HCT116 (cell line): Measurements from ENCODE around the gene RIPOR3. TPM values are rescaled to one million over a fixed set of nuclear protein-coding genes. Genes with fewer than 3 reads are reported as not detected.

Source experiments
- ATAC-seq: fragments of 200-7000 bp; cut with Tn5 transposase; 2 replicates; pipeline ENCODE4 v1.9.1; 2020; ENCODE audit warnings: mild to moderate bottlenecking, moderate library complexity
- BruUV-seq: library from RNA; stranded (reverse); fragments of 400-500 nt; replicated peaks from 2 replicates; lab custom pipeline; 2021; lab: Mats Ljungman, UMichigan
- CTCF ChIA-PET: fragments of 300-600 bp; sonication (Branson Sonifier 250); formaldehyde crosslinking; loops from one replicate; lab custom pipeline; 2021; ENCODE audit warnings: antibody characterized with exemption; lab: Charles Lee
- POLR2A ChIA-PET: fragments of 300-600, 350-600 bp; sonication (Branson Sonifier 250); formaldehyde crosslinking; loops from one replicate; lab custom pipeline; 2021; ENCODE audit warnings: antibody characterized with exemption; lab: Charles Lee
- RAD21 ChIA-PET, 2 experiments: fragments of 300-600 bp; sonication (Branson Sonifier 250); formaldehyde crosslinking; loops; one replicate each; lab custom pipeline; 2023; ENCODE audit warnings: low total read pairs in 2 of 2; ENCODE audit not compliant: uncharacterized antibody in 2 of 2, unreplicated experiment in 2 of 2, low non-redundant PET in 1 of 2; lab: Charles Lee
- DNase-seq: peaks from one replicate; pipeline ENCODE4 v3.0.0-alpha.2; 2010; ENCODE audit warnings: low read depth, low spot score
- H2AFZ ChIP-seq: fragments of 200-600 bp; shearing (Covaris generic), sonication (generic); 2 replicates; pipeline ENCODE4 v1.6.1; 2017; ENCODE audit warnings: low read depth, mixed run types, mixed read lengths, antibody characterized with exemption, low read length; ENCODE audit not compliant: poor library complexity, severe bottlenecking
- H3K27ac ChIP-seq: 2 replicates; pipeline ENCODE4 v1.5.1; 2012; ENCODE audit warnings: low read depth, low read length
- H3K27me3 ChIP-seq: fragments of 200-600 bp; sonication (generic); 2 replicates; pipeline ENCODE4 v1.6.1; 2016; ENCODE audit warnings: mixed run types, low read length, mixed read lengths; ENCODE audit not compliant: insufficient read depth
- H3K36me3 ChIP-seq, 2 experiments: fragments of 200-500 bp in 1 of 2; fragments of 200-600 bp in 1 of 2; sonication (Bioruptor generic) in 1 of 2; sonication (generic) in 1 of 2; 2 replicates each; pipeline versions ENCODE4 v1.5.1 to v1.6.1; 2014 to 2016; ENCODE audit warnings: low read length in 2 of 2, inconsistent platforms in 1 of 2, mixed read lengths in 1 of 2, mixed run types in 1 of 2; ENCODE audit not compliant: insufficient read depth in 2 of 2, control insufficient read depth in 1 of 2
- H3K4me1 ChIP-seq, 2 experiments: fragments of 200-600 bp in 1 of 2; sonication (generic) in 1 of 2; 2 replicates each; pipeline versions ENCODE4 v1.5.1 to v1.6.1; 2012 to 2017; ENCODE audit warnings: low read length in 2 of 2, inconsistent platforms in 1 of 2, mild to moderate bottlenecking in 1 of 2, mixed read lengths in 1 of 2, mixed run types in 1 of 2, moderate library complexity in 1 of 2; ENCODE audit not compliant: insufficient read depth in 2 of 2, control insufficient read depth in 1 of 2
- H3K4me2 ChIP-seq: fragments of 200-600 bp; sonication (generic); 2 replicates; pipeline ENCODE4 v1.6.1; 2017; ENCODE audit warnings: mixed run types, low read length, mixed read lengths
- H3K4me3 ChIP-seq, 2 experiments: fragments of 200-600 bp in 1 of 2; sonication (generic) in 1 of 2; replicated peaks in 1 of 2; 2 replicates each; pipeline ENCODE4 v1.5.1; 2011 to 2016; ENCODE audit warnings: low read length in 2 of 2, control low read depth in 1 of 2, low read depth in 1 of 2, mild to moderate bottlenecking in 1 of 2, mixed read lengths in 1 of 2, mixed run types in 1 of 2
- H3K79me2 ChIP-seq: fragments of 200-600 bp; sonication (generic); 2 replicates; pipeline ENCODE4 v1.6.1; 2017; ENCODE audit warnings: mild to moderate bottlenecking, mixed run types, low read length, moderate library complexity, mixed read lengths; ENCODE audit not compliant: insufficient read depth
- H3K9ac ChIP-seq: fragments of 200-600 bp; sonication (generic); 2 replicates; pipeline ENCODE4 v1.6.1; 2016; ENCODE audit warnings: low read length, mixed read lengths
- H3K9me2 ChIP-seq: fragments of 200-600 bp; sonication (generic), shearing (Covaris generic); 2 replicates; pipeline ENCODE4 v1.6.1; 2017; ENCODE audit warnings: mixed run types, mild to moderate bottlenecking, moderate library complexity; ENCODE audit not compliant: insufficient read depth
- H3K9me3 ChIP-seq, 2 experiments: fragments of 200-500 bp in 1 of 2; fragments of 200-600 bp in 1 of 2; sonication (Bioruptor generic) in 1 of 2; sonication (generic) in 1 of 2; 2 replicates each; pipeline ENCODE4 v1.6.1; 2014 to 2017; ENCODE audit warnings: low read length in 2 of 2, mixed read lengths in 2 of 2, inconsistent platforms in 1 of 2, low read depth in 1 of 2, mild to moderate bottlenecking in 1 of 2, mixed run types in 1 of 2, moderate library complexity in 1 of 2; ENCODE audit not compliant: control insufficient read depth in 1 of 2, insufficient read depth in 1 of 2
- H4K20me1 ChIP-seq: fragments of 200-600 bp; sonication (generic), shearing (Covaris generic); 2 replicates; pipeline ENCODE4 v1.6.1; 2017; ENCODE audit warnings: mixed run types, mild to moderate bottlenecking, moderate library complexity; ENCODE audit not compliant: insufficient read depth
- POLR2A ChIP-seq: IDR thresholded peaks from 2 replicates; pipeline ENCODE4 v1.7.0; 2011; ENCODE audit warnings: borderline replicate concordance; ENCODE audit not compliant: insufficient read depth, insufficient read length; ENCODE audit errors: extremely low read depth
- POLR2AphosphoS5 ChIP-seq: IDR thresholded peaks from 2 replicates; pipeline ENCODE4 v1.6.1; 2011; ENCODE audit warnings: mild to moderate bottlenecking, low read depth, low read length, moderate library complexity
- SRF ChIP-seq: IDR thresholded peaks from 2 replicates; pipeline ENCODE4 v1.6.1; 2012; ENCODE audit warnings: low read depth
- ZFX ChIP-seq: fragments of 450-650 bp; IDR thresholded peaks from 2 replicates; pipeline ENCODE4 v1.6.1; 2017
- ZNF274 ChIP-seq: fragments of 200-500 bp; sonication (Bioruptor generic); IDR thresholded peaks from 2 replicates; pipeline ENCODE4 v1.6.1; 2014; ENCODE audit warnings: mild to moderate bottlenecking, low read depth, low read length, inconsistent platforms
- intact Hi-C: fragments of 100-400 bp; cut with micrococcal nuclease; formaldehyde crosslinking; loops from 2 replicates; pipeline ENCODE4 v1.10.0; 2022
- total RNA-seq: library from RNA; stranded (reverse); gene quantifications from one replicate; pipeline ENCODE4 v1.2.1, GENCODE V29; 2021; ENCODE audit not compliant: unreplicated experiment
- TF ChIP-seq, protein P1 (sequence below), 3 experiments: fragments of 200-600 bp in 1 of 3; sonication (generic) in 1 of 3; IDR thresholded peaks in 2 of 3; conservative IDR thresholded peaks in 1 of 3; 2 replicates each; pipeline ENCODE4 v1.5.1; 2012 to 2017; ENCODE audit warnings: low read depth in 2 of 3, low read length in 2 of 3, antibody characterized with exemption in 1 of 3, borderline replicate concordance in 1 of 3, control low read depth in 1 of 3, mild to moderate bottlenecking in 1 of 3, mixed read lengths in 1 of 3, mixed run types in 1 of 3, moderate library complexity in 1 of 3; ENCODE audit not compliant: insufficient read depth in 1 of 3

Gene RIPOR3
- total RNA-seq, 1 experiment from 2014 or later, result 0.22 TPM

DNA sequence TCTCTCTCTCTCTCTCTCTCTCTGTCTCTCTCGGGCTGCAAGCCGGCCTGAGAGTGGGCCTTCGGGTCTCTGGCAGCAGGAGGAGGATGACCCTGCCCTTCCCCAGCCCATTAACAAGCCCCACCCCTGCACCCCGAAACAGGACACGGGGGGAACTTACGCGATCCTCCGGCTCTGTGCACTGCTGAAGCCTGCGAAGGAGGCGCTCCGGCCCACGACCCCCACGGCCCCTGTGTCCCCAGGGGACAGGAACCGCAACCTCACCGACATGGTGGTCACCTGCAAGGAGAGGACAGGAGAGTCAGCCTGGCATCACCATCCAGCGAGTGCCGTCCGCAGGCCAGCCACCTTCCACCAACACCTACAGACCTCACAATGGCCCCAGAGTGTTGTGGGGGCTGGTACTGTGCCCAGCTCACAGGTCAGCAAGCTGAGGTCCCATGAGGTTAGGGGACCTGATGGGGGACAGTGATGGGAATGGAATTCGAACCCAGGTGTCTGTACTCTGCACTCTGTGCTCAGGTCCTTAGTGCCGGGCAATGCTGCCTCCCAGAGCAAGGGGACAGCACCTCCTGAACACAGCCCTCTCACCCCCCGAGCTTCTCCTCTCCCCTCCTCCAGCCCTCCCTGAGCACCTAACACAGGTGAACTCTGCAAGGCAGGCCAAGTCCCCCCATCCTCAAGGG is 60.6 kb downstream of the RIPOR3 start:
- DNase-seq (no peak), ATAC-seq (no peak)
- Histone ChIP-seq H4K20me1 (no peaks in the 10 kb centered on the region), H3K79me2 (no peaks in the 10 kb centered on the region), H3K9me3 (no peaks in the 10 kb centered on the region), H3K27ac (no peak overlapping the region), H2AFZ (no peak overlapping the region), H3K36me3 (no peaks in the 10 kb centered on the region), H3K4me2 (no peak overlapping the region), H3K9ac (no peak overlapping the region), H3K27me3 (no peaks in the 10 kb centered on the region), H3K4me1 (peaks cover 6 to 21% of the 10 kb centered on the region in 2 experiments; a peak in 3 of 4 replicates), H3K4me3 (no peak overlapping the region), H3K9me2 (no peaks in the 10 kb centered on the region)
- TF ChIP-seq POLR2A (no peak), POLR2AphosphoS5 (no peak), ZNF274 (no peak), ZFX (no peak)
- TF ChIP-seq, protein P1, sequence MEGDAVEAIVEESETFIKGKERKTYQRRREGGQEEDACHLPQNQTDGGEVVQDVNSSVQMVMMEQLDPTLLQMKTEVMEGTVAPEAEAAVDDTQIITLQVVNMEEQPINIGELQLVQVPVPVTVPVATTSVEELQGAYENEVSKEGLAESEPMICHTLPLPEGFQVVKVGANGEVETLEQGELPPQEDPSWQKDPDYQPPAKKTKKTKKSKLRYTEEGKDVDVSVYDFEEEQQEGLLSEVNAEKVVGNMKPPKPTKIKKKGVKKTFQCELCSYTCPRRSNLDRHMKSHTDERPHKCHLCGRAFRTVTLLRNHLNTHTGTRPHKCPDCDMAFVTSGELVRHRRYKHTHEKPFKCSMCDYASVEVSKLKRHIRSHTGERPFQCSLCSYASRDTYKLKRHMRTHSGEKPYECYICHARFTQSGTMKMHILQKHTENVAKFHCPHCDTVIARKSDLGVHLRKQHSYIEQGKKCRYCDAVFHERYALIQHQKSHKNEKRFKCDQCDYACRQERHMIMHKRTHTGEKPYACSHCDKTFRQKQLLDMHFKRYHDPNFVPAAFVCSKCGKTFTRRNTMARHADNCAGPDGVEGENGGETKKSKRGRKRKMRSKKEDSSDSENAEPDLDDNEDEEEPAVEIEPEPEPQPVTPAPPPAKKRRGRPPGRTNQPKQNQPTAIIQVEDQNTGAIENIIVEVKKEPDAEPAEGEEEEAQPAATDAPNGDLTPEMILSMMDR (IDR thresholded peaks at IDR 0.05 in 2 of 3, conservative IDR thresholded peaks at IDR 0.05 in 1 of 3; ENCODE audit: borderline replicate concordance in 1 of 3, insufficient read depth in 1 of 3, low read depth in 2 of 3, low read length in 2 of 3), result no peak
- no TSS peak for BruUV-seq
- ChIA-PET POLR2A (no interaction called here), RAD21 (no interaction called here), CTCF (no interaction called here)
- intact Hi-C loops, result no loop called here

DNA sequence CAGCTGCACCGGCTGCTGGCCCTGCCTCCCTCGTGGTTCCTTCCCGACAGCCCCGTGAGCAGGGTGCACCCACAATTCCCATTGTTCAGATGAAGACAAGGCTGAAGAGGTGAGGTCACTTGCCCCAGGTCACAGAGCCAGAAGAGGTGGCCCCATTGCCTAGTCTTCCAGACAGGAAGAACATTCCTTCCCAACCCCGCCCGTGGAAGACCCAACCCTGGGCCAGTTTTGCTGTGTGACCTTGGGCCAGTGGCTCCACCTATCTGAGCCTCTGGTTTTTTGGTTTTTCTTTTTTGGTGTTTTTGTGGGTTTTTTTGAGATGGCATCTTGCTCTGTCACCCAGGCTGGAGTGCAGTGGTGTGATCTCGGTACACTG is 61.7 kb downstream of the RIPOR3 start:
- DNase-seq, result no peak
- Histone ChIP-seq H3K9ac (no peak overlapping the region), H3K36me3 (no peaks in the 10 kb centered on the region), H4K20me1 (no peaks in the 10 kb centered on the region), H3K9me3 (no peaks in the 10 kb centered on the region), H3K4me2 (no peak overlapping the region), H3K79me2 (no peaks in the 10 kb centered on the region), H2AFZ (no peak overlapping the region), H3K4me1 (peaks cover 6 to 20% of the 10 kb centered on the region in 2 experiments; a peak in 3 of 4 replicates), H3K27me3 (no peaks in the 10 kb centered on the region), H3K4me3 (no peak overlapping the region), H3K27ac (no peak overlapping the region), H3K9me2 (no peaks in the 10 kb centered on the region)
- intact Hi-C loops, result loop anchor here (5.0 kb wide), 1 partner anchor 118 kb away; no protein-coding TSS in a partner anchor
- ATAC-seq, result no peak
- BruUV-seq, result no TSS peak
- POLR2A ChIA-PET, result no interaction called here
- RAD21 ChIA-PET, result no interaction called here
- CTCF ChIA-PET, result no interaction called here
- TF ChIP-seq SRF, result no peak
